Measurements from ENCODE around the gene ARL2BP.
"Not testable (repeated sequence)": the region's sequence is repeated elsewhere in the genome, so short reads cannot be mapped to it uniquely, and the experiment has no call there.

- TF ChIP-seq CTCF, POLR2A, POLR2AphosphoS5, EP300 (IDR thresholded peaks at IDR 0.05): not testable (repeated sequence)
Measured at GRCh38 chr16:57267343-57267742, 22.3 kb downstream of the ARL2BP start.
